CD4-positive, alpha-beta T cell treated with Interferon alpha-2 for 1 hour (primary cell): ENCODE results near the gene ST6GALNAC5.
"Not testable (repeated sequence)": the region's sequence is repeated elsewhere in the genome, so short reads cannot be mapped to it uniquely, and the experiment has no call there.

Source experiments
- DNase-seq, 2 donors: peaks; one replicate each; pipeline ENCODE4 v3.0.0-alpha.2; 2020 to 2022

ST6GALNAC5 gene

GRCh38 chr1:76868154-76868882 lies 1.0 kb downstream of the ST6GALNAC5 start:
- peak in 1 of 2 donors; percentile 11 for DNase-seq

GRCh38 chr1:76868916-76869315 lies 1.6 kb downstream of the ST6GALNAC5 start:
- DNase-seq: no peak

GRCh38 chr1:76870037-76870436 lies 2.8 kb downstream of the ST6GALNAC5 start:
- DNase-seq: no peak

- no peak for DNase-seq
These were observed 4.2 kb downstream of the ST6GALNAC5 start for GRCh38 chr1:76871355-76871974.

GRCh38 chr1:76872944-76873343 lies 5.7 kb downstream of the ST6GALNAC5 start:
- DNase-seq: no peak

- DNase-seq: no peak
These were observed 9.5 kb downstream of the ST6GALNAC5 start for GRCh38 chr1:76876655-76877395.

- not testable (repeated sequence) for DNase-seq
These were observed 11.7 kb downstream of the ST6GALNAC5 start for GRCh38 chr1:76879014-76879413.

- no peak for DNase-seq
These were observed 14.5 kb downstream of the ST6GALNAC5 start for GRCh38 chr1:76881762-76882161.

- DNase-seq: no peak
These were observed 24.8 kb downstream of the ST6GALNAC5 start for GRCh38 chr1:76891931-76892622.

GRCh38 chr1:76892675-76893074 lies 25.4 kb downstream of the ST6GALNAC5 start:
- no peak for DNase-seq

- peak; percentile 10 to 46 for DNase-seq
These were observed 34.0 kb downstream of the ST6GALNAC5 start for GRCh38 chr1:76901158-76901767.

- DNase-seq: no peak
These were observed 38.8 kb downstream of the ST6GALNAC5 start for GRCh38 chr1:76905876-76906595.

GRCh38 chr1:76909311-76909710 lies 42.0 kb downstream of the ST6GALNAC5 start:
- DNase-seq: no peak

GRCh38 chr1:76919085-76919484 lies 51.8 kb downstream of the ST6GALNAC5 start:
- no peak for DNase-seq

- no peak for DNase-seq
These were observed 54.3 kb downstream of the ST6GALNAC5 start for GRCh38 chr1:76921590-76921989.

- DNase-seq: no peak
These were observed 58.5 kb downstream of the ST6GALNAC5 start for GRCh38 chr1:76925825-76926224.

GRCh38 chr1:76928522-76928921 lies 61.2 kb downstream of the ST6GALNAC5 start:
- no peak for DNase-seq

GRCh38 chr1:76929136-76929535 lies 61.9 kb downstream of the ST6GALNAC5 start:
- DNase-seq: no peak

- no peak for DNase-seq
These were observed 66.9 kb downstream of the ST6GALNAC5 start for GRCh38 chr1:76933847-76934815.

- DNase-seq: no peak
These were observed 71.0 kb downstream of the ST6GALNAC5 start for GRCh38 chr1:76938304-76938703.
